GM10266 (cell line): ENCODE results near the gene ADRB2.

Experiments used
- DNase-seq: peaks from one replicate; pipeline ENCODE4 v3.0.0; 2012; ENCODE audit errors: extremely low spot score
- TF ChIP-seq, protein P1 (sequence below): IDR thresholded peaks from 2 replicates; pipeline ENCODE4 v1.5.1; 2012; ENCODE audit warnings: mild to moderate bottlenecking, low read depth; ENCODE audit not compliant: control insufficient read depth, insufficient read depth; ENCODE audit errors: missing control alignments

Gene ADRB2

DNA sequence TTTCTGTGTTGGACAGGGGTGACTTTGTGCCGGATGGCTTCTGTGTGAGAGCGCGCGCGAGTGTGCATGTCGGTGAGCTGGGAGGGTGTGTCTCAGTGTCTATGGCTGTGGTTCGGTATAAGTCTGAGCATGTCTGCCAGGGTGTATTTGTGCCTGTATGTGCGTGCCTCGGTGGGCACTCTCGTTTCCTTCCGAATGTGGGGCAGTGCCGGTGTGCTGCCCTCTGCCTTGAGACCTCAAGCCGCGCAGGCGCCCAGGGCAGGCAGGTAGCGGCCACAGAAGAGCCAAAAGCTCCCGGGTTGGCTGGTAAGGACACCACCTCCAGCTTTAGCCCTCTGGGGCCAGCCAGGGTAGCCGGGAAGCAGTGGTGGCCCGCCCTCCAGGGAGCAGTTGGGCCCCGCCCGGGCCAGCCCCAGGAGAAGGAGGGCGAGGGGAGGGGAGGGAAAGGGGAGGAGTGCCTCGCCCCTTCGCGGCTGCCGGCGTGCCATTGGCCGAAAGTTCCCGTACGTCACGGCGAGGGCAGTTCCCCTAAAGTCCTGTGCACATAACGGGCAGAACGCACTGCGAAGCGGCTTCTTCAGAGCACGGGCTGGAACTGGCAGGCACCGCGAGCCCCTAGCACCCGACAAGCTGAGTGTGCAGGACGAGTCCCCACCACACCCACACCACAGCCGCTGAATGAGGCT is at the start of gene ADRB2:
Gene ADRB2, plus strand, starts transcription at position 559 of the 686 bp plus-strand sequence. CDS start 221 bp downstream, outside the sequence.
- TF ChIP-seq, protein P1, sequence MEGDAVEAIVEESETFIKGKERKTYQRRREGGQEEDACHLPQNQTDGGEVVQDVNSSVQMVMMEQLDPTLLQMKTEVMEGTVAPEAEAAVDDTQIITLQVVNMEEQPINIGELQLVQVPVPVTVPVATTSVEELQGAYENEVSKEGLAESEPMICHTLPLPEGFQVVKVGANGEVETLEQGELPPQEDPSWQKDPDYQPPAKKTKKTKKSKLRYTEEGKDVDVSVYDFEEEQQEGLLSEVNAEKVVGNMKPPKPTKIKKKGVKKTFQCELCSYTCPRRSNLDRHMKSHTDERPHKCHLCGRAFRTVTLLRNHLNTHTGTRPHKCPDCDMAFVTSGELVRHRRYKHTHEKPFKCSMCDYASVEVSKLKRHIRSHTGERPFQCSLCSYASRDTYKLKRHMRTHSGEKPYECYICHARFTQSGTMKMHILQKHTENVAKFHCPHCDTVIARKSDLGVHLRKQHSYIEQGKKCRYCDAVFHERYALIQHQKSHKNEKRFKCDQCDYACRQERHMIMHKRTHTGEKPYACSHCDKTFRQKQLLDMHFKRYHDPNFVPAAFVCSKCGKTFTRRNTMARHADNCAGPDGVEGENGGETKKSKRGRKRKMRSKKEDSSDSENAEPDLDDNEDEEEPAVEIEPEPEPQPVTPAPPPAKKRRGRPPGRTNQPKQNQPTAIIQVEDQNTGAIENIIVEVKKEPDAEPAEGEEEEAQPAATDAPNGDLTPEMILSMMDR = no peak

DNA sequence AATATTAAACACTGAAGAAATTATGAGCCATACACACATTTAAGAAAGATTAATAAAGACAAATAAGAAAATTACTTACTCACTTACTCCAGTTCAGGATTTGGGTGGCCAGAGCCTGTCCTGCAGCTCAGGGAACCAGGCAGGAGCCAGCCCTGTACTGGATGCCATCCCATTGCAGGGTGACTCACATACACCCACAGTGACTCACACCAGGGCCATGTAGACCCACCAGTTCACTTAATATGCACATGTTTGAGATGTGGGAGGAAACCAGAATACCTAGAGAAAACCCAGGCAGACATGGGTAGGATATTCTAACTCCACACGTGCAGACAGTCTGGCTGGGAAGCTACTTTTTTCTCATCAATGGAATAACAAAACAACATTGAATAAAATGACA is 49.6 kb upstream of the ADRB2 start:
- TF ChIP-seq, protein P1 = no peak
- DNase-seq = no peak

More for the DNA sequence above, at the start of gene ADRB2:
- DNase-seq = peak; percentile 80

- TF ChIP-seq, protein P1 = no peak
- DNase-seq = no peak
Measured at GRCh38 chr5:148778882-148779281, 47.5 kb upstream of the ADRB2 start.

GRCh38 chr5:148780711-148781110 is 45.7 kb upstream of the ADRB2 start:
- TF ChIP-seq, protein P1 = no peak
- no peak for DNase-seq

DNA sequence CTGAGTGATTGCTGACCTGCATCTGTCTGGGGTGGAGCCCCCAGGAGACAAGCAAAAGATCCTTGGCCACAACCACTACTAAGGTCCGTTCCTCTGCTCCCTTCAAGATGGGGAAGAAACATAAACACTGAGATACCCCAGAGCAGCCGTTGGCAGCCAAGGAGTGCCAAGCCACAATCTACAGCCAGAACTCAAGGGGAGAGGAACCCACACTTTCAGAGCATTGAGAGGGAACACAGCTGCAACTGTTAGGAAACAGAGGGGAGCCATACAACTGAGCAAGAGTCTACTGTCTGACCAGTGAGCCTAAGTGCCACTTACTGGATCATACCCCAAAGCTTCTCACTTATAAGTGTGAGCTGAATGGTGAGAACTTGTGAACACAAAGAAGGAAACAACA is 44.6 kb upstream of the ADRB2 start:
- TF ChIP-seq, protein P1 = no peak
- DNase-seq = no peak

GRCh38 chr5:148785223-148785622 is 41.2 kb upstream of the ADRB2 start:
- DNase-seq = no peak
- TF ChIP-seq, protein P1 = no peak

DNA sequence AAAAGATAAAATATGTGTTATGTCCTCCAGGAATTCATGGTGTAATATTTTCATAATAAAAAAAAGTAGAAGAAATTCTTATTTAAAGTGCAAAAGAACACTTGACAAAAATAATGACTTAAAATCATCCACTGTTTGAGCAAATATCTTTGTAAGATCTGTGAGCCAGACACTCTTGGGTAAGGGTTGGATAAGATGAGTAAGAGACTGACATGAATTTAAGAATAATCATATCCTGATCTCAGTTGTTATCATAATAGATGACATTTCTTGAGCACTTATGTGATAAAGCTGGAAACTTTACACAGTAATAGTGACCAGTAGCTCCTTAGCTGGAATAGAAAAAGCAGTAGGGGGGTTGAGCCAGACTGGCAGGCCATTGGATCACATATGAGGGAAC is 40.0 kb upstream of the ADRB2 start:
- TF ChIP-seq, protein P1 = no peak
- no peak for DNase-seq
